Dermis microvascular lymphatic vessel endothelial cell (primary cell): ENCODE data around the gene TAF13. TPM values are rescaled to one million over a fixed set of nuclear protein-coding genes. Genes with fewer than 3 reads are reported as not detected.

Experiments used
- DNase-seq, 2 donors: peaks; one replicate each; pipeline versions ENCODE4 v3.0.0 to v3.0.0-alpha.2; 2010; ENCODE audit warnings: low read depth in 2 of 2
- total RNA-seq: library from RNA; depleted of rRNA; stranded (reverse); fragments of >200 nt; gene quantifications from 2 replicates; pipeline ENCODE4 v1.2.1, GENCODE V29; 2014

The TAF13 gene, protein sequence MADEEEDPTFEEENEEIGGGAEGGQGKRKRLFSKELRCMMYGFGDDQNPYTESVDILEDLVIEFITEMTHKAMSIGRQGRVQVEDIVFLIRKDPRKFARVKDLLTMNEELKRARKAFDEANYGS
- 45.8 and 64.2 TPM in 2 replicates for total RNA-seq

DNA sequence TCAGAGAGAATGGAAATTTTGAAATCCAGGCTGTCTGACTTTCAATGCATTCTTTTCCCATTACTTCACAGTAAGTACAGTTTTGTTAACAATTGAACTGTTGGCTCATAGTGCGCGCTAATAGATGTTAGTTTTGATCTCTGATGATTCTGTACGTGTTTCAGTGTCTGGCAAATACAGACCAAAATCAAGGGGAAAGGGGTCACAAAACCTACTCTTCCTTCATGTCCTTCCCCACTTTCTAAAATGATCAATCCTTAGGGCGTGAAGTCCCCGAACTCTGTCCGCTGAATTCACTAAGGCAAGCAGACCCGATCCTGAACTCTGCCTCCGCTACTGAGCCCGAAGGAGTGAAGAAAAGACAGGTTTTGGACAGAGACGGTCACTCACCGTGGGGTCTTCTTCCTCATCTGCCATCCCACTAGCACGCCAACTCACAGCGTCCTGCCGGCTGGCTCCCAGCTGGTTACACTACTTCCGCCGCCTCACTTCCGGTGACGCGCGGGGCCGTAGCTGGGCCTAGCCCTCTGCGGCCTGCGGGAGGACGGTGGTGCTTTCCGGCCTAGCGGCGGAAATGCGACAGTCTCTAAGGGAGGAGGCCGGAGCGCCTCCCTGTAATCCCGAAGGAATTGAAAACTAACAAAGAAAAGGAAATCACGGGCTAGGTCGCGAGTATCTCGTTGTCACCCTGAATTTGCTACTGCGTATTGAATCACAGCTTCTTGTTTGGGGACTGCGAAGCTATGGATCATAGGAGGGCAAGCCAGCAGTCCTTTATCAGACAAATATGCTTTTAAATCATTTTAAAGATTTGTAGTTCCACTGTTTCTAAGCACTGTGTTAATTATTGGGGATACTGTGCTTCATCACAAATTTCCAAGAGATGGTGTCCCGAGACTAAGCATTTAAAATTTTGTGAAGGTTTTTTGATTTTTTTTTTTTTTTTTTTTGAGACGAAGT is at the start of gene TAF13:
Gene TAF13, minus strand, starts transcription at position 473 of the 960 bp plus-strand sequence. Its CDS starts 56 bp downstream, at position 417.
- DNase-seq, result peak; percentile 88 to 96

DNA sequence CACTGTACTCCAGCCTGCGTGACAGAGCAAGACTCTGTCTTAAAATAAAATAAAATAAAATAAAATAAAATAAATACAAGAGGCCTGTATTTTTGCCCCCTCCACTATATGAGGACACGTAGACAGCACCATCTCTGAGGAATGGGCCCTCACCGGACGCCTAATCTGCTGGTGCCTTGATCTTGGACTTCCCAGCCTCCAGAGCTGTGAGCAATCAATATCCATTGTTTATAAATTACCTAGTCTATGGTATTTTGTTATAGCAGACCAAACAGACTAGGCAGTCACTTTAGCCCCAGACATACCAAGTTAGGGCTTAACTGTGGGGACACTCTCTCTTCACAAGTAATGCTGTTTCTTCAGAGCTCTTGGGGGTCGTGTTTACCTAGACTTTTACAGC is 44.6 kb upstream of the TAF13 start:
- no peak for DNase-seq

GRCh38 chr1:109118089-109118488 is 42.3 kb upstream of the TAF13 start:
- no peak for DNase-seq

DNA sequence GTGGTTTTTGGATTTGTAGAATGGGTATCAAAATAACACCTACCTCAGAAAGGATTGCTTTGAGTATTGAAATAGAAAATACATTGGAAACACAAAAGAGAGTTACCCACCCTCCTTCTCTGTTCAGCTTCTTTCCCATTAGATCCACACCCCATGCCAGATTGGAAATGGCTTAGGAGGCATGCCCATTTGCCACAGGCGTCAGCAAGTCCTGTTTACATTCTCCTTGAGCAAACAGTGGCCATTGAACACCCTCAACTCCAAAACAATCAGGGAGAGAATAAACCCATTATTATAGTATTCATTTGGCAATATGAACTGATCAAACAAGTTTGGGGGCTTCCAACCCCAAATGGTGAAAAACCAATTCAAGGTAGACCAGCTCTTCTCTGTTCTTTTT is 40.5 kb upstream of the TAF13 start:
- no peak for DNase-seq

DNA sequence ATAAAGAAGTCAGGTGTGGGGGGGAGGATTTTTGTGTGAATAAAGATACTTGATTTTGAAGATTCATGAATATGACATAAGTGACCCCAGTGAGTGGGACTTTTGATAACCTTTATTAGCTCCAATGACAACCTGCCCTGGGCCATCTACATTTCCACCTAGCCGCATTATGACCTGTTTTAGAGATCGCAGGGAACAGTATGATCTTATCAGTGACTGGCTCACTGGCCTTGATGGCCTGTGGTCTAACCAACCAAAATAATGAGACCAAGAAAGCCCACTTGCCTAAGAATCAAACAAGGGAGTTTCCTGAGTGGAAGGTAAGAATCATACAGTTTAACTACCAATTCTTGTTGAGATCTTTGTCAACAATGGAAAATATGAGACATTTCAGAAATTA is 39.9 kb upstream of the TAF13 start:
- no peak for DNase-seq

DNA sequence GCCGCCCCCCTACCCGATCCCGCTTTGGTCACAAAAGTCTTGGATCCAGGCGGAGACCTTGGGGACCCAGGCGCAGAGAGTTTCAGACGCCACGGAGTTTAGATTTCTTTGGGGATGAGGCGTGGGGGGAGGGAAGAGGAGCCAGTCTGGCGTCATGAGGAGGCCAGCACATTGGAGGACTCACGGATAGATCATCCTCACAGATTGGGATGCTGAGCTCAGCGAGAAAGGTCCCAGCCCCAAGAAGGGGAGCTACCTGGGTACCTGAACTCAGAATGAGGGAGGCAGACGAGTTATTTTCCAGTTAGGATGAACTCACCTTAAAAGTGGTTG is 38.5 kb upstream of the TAF13 start:
- no peak for DNase-seq

DNA sequence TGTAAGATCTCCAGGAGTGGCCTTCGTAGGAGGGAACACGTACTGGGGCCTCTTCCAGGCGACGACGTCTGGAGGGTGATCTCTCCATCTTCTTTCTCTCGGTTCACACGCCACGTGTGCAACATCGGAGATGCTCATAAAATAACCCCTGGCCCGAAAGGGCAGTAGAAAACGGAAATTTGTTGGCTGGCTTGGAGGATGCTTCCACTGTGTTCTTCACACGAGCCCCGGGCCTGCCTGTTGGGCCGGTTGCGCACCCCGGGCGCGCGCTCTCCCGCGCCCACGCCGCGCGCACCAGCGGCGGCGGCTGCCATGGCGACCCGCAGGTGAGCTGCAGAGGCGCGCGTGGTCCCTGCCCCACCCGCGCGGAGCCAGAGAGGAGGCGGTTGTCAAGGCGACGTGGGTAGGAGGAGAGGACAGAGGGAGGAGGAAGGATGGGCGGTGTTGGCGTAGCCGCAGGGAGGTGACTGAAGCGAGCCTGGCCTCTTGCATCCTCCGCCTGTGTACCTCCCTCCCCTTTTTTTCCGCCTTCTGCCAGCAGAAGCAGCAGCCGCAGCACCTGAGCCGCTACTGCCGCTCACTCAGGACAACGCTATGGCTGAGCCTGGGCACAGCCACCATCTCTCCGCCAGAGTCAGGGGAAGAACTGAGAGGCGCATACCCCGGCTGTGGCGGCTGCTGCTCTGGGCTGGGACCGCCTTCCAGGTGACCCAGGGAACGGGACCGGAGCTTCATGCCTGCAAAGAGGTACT is 38.0 kb upstream of the TAF13 start, which contains the start of gene ELAPOR1:
Gene ELAPOR1, plus strand, starts transcription at position 526 of the 752 bp plus-strand sequence. Its CDS starts 69 bp downstream, at position 595.
- no peak for DNase-seq

- peak; percentile 75 to 86 for DNase-seq
Observed at GRCh38 chr1:109112652-109113285, 37.0 kb upstream of the TAF13 start.

GRCh38 chr1:109112056-109112651 is 36.4 kb upstream of the TAF13 start:
- peak; percentile 27 to 41 for DNase-seq

DNA sequence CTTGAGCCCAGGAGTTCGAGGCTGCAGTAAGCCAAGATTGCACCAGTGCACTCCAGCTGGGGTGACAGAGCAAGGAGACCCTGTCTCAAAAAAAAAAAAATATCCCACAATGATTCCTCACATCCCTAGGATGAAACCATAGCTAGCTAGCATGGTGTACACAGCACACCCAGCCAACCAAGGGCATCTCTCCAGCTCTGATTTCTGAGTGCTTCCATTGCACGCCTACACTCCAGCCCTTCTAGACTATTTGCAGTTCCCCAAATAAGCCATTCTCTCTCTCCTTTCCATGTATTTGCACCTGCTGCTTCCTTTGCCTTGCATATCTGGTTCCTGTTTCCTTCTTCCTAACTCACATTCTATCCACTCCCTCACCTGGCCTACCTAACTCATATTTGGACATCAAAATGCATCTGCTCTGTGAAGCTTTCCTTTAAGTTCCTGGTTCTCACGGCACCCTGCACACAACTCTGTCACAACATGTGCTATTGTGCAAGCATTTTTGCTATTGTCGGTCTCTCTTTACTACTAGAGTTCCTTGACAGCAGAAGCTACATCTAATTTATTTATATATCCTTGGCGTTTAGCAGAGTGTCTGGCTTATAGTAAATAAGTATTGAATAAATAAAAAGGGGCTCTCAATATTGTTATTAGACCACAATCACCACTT is 35.7 kb upstream of the TAF13 start:
- DNase-seq, result no peak

DNA sequence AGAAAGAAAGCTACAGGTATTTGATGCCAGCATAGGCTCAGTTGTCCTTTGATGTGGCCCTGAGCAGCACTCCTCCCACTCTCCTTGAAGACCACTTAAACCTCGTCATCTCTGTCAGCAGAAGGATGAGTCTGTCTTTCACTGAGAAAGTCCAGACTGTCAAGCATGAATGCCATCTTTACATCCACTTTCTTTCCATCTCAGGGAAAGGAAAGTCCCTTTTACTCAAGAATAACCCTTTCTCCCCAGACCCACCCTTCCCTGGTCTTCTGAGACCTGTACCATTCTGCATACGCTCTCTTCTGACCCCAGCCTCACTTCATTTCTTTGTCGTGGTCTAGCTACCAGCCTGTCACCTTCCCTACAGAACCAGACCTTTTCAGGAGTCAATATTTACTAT is 34.1 kb upstream of the TAF13 start:
- DNase-seq, result no peak

DNA sequence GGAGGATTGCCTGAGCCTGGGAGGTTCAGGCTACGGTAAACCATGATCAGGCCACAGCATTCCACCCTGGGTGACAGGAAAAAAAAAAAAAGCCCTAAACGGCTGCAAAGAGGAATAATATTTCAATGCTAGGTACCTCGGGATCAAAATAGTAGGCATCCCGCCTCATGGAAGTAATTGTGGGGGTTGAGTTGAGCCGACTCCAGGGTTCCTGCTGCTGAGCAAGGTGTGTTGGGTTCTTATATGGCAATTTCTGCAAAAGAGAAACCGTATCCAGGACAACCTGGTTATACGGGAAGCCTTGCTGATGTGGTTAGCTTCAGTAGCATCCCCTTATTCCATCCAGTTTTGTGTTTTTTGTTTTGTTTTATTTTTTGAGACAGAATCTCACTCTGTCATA is 32.0 kb upstream of the TAF13 start:
- DNase-seq, result no peak

GRCh38 chr1:109105881-109106280 is 30.1 kb upstream of the TAF13 start:
- DNase-seq, result no peak

- no peak for DNase-seq
Observed at GRCh38 chr1:109104364-109105151, 28.8 kb upstream of the TAF13 start.

DNA sequence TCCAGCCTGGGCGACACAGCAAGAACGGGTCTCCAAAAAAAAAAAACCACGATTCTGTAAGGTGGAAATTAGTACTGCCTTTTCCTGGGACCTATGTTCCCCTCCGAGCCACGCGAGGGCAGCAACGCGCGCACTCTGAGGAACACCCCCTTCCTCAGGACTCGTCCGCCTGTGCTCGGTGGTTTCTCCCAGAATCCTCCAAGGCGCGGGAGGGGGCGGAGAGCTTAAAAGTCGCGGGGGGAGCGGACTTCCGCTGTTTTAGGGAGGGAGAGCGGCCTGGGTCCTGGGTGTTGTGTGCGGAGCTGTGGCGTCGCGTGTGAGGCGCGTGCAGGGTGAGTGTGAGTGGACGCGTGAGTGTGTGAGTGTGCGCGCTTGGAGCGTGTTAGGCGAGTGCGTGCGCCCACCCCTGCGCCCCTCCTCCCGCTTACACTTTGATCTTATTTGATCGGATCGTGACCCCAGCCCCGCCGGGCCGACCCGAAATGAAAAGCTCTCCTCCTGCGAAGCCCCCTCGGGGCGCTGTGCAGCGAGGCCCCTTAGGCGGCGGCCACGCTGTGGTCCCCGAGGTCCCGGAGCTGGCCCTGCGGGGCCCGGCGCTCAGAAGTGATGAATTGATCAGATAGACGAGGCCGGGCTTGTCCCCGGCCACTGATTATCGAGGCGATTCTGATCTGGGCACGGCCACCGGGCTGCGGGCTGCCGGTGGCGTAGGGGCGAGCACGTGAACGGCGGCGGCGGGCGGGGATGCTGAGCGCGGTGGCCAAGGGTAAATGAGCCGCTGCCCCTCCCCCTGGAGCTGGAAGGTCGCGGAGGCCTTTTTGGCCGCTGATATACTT is 24.4 kb upstream of the TAF13 start:
- DNase-seq, result peak; percentile 77 to 96

DNA sequence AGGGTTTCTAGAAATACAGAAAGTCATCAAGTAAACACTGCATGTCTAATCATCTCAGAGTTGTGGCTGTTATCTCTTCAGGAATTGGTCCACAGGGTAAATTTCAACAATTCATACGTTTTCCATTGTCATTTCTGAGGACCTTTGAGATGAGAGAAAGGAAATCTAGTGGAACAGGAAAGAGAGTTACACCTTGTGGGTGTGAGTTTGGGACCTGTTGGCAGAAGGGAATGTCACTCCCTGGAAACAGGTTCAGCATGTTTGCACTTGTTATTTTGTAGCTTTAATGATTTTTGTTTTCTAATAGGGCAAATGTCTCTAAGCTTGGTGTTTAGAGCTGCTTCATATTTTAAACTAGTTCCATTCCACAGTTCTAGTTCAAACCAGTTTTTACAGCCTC is 20.3 kb upstream of the TAF13 start:
- DNase-seq, result no peak

- DNase-seq, result no peak
Observed at GRCh38 chr1:109095631-109096030, 19.8 kb upstream of the TAF13 start.

- DNase-seq, result no peak
Observed at GRCh38 chr1:109094871-109095270, 19.1 kb upstream of the TAF13 start.

DNA sequence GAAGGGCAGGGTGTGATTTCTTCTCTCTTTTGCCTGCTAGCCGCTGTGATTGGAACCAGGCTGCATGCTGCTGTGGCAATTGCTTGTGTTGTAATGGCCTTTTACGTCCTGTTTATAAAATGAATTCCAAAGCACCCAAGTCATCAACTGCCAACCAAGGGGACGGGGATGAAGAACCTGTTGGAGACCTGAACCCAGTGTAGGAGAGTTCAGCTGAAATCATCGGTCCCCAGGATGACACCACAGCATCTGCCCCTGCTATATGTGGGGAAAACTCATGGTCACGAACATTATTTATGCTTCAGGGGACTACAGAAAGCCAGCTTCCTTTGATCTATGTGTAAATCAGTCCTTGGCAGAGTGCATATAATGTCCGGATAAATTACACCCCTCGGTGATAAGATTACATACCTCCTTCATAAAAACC is 18.6 kb upstream of the TAF13 start:
- no peak for DNase-seq
